OCI-LY1 (cell line): ENCODE results near the gene COP1.

Source experiments
- H2AFZ ChIP-seq: fragments of 200-600 bp; sonication (generic), shearing (Covaris generic); 2 replicates; pipeline ENCODE4 v1.6.0; 2014; ENCODE audit warnings: antibody characterized with exemption, mild to moderate bottlenecking, low read length
- H3F3A ChIP-seq: fragments of 200-600 bp; sonication (generic), shearing (Covaris generic); 2 replicates; pipeline ENCODE4 v1.6.0; 2014; ENCODE audit warnings: mild to moderate bottlenecking, antibody characterized with exemption, low read length, moderate library complexity; ENCODE audit not compliant: insufficient read depth
- H3K27ac ChIP-seq: fragments of 200-600 bp; sonication (generic); 2 replicates; pipeline ENCODE4 v1.5.1; 2014; ENCODE audit warnings: low read length, mixed run types, mild to moderate bottlenecking, low read depth; ENCODE audit not compliant: poor library complexity, severe bottlenecking
- H3K27me3 ChIP-seq: fragments of 200-600 bp; sonication (generic); 2 replicates; pipeline ENCODE4 v1.6.0; 2014; ENCODE audit warnings: antibody characterized with exemption, mild to moderate bottlenecking, low read length, moderate library complexity; ENCODE audit not compliant: insufficient read depth
- H3K36me3 ChIP-seq: fragments of 200-600 bp; sonication (generic); 2 replicates; pipeline ENCODE4 v1.6.1; 2014; ENCODE audit warnings: mild to moderate bottlenecking, antibody characterized with exemption, low read length, moderate library complexity, mixed read lengths; ENCODE audit not compliant: insufficient read depth
- H3K4me1 ChIP-seq: fragments of 200-600 bp; sonication (generic); 2 replicates; pipeline ENCODE4 v1.5.1; 2014; ENCODE audit warnings: mild to moderate bottlenecking, low read length, moderate library complexity; ENCODE audit not compliant: insufficient read depth, severe bottlenecking
- H3K4me2 ChIP-seq: fragments of 200-600 bp; sonication (generic), shearing (Covaris generic); 2 replicates; pipeline ENCODE4 v1.6.1; 2014; ENCODE audit warnings: low read length
- H3K4me3 ChIP-seq: fragments of 200-600 bp; sonication (generic); 2 replicates; pipeline ENCODE4 v1.5.1; 2014; ENCODE audit warnings: low read length, low read depth, mild to moderate bottlenecking, mixed read lengths; ENCODE audit not compliant: poor library complexity, severe bottlenecking
- H3K79me2 ChIP-seq: fragments of 200-600 bp; shearing (Covaris generic); 2 replicates; pipeline ENCODE4 v1.6.1; 2016; ENCODE audit warnings: mixed run types, low read length, mixed read lengths; ENCODE audit not compliant: insufficient read depth
- H3K9ac ChIP-seq: fragments of 200-600 bp; sonication (generic), shearing (Covaris generic); 2 replicates; pipeline ENCODE4 v1.6.1; 2014; ENCODE audit warnings: mild to moderate bottlenecking, low read length, mixed read lengths
- H3K9me2 ChIP-seq: fragments of 200-600 bp; sonication (generic), shearing (Covaris generic); 2 replicates; pipeline ENCODE4 v1.6.1; 2014; ENCODE audit warnings: low read depth, mild to moderate bottlenecking, low read length, mixed read lengths
- H3K9me3 ChIP-seq: fragments of 200-600 bp; shearing (Covaris generic); 2 replicates; pipeline ENCODE4 v1.6.1; 2014; ENCODE audit warnings: low read length, mixed read lengths
- H4K20me1 ChIP-seq: fragments of 200-600 bp; sonication (generic), shearing (Covaris generic); 2 replicates; pipeline ENCODE4 v1.6.0; 2016; ENCODE audit warnings: mild to moderate bottlenecking, low read length; ENCODE audit not compliant: insufficient read depth
- CTCF ChIP-seq: fragments of 200-600 bp; sonication (generic), shearing (Covaris generic); IDR thresholded peaks from 2 replicates; pipeline ENCODE4 v1.5.1; 2017; ENCODE audit warnings: mild to moderate bottlenecking, antibody characterized with exemption, low read length, moderate library complexity, mixed read lengths
- EZH2 ChIP-seq: fragments of 200-600 bp; sonication (generic), shearing (Covaris generic); IDR thresholded peaks from 2 replicates; pipeline ENCODE4 v1.8.0; 2017; ENCODE audit warnings: borderline replicate concordance, mixed run types, mild to moderate bottlenecking, antibody characterized with exemption, low read length, moderate library complexity, mixed read lengths

Gene COP1

GRCh38 chr1:176055398-176055797 lies 151.7 kb downstream of the COP1 start:
- TF ChIP-seq CTCF (no peak), EZH2 (no peak)

GRCh38 chr1:176051902-176052518 lies 155.1 kb downstream of the COP1 start:
- no peaks in the 10 kb centered on the region for H4K20me1 ChIP-seq
- H3K27ac ChIP-seq = no peak overlapping the region
- H3K36me3 ChIP-seq = no peaks in the 10 kb centered on the region
- H3F3A ChIP-seq = no peaks in the 10 kb centered on the region
- TF ChIP-seq CTCF = no peak
- TF ChIP-seq EZH2 = no peak
- H3K79me2 ChIP-seq = no peaks in the 10 kb centered on the region
- H3K4me1 ChIP-seq = no peaks in the 10 kb centered on the region
- H3K9ac ChIP-seq = no peak overlapping the region
- H3K4me2 ChIP-seq = no peak overlapping the region
- H2AFZ ChIP-seq = no peak overlapping the region
- H3K9me3 ChIP-seq = no peaks in the 10 kb centered on the region
- H3K27me3 ChIP-seq = no peaks in the 10 kb centered on the region
- H3K9me2 ChIP-seq = no peaks in the 10 kb centered on the region
- H3K4me3 ChIP-seq = no peak overlapping the region

More at GRCh38 chr1:176055398-176055797, 151.7 kb downstream of the COP1 start:
- no peaks in the 10 kb centered on the region for H3K27me3 ChIP-seq
- no peaks in the 10 kb centered on the region for H3K9me3 ChIP-seq
- no peaks in the 10 kb centered on the region for H3F3A ChIP-seq
- H3K9me2 ChIP-seq = no peaks in the 10 kb centered on the region
- no peaks in the 10 kb centered on the region for H3K79me2 ChIP-seq
- no peak overlapping the region for H3K4me3 ChIP-seq
- H3K36me3 ChIP-seq = no peaks in the 10 kb centered on the region
- H4K20me1 ChIP-seq = no peaks in the 10 kb centered on the region
- H2AFZ ChIP-seq = no peak overlapping the region
- no peak overlapping the region for H3K4me2 ChIP-seq
- H3K27ac ChIP-seq = no peak overlapping the region
- H3K9ac ChIP-seq = no peak overlapping the region
- H3K4me1 ChIP-seq = no peaks in the 10 kb centered on the region

DNA sequence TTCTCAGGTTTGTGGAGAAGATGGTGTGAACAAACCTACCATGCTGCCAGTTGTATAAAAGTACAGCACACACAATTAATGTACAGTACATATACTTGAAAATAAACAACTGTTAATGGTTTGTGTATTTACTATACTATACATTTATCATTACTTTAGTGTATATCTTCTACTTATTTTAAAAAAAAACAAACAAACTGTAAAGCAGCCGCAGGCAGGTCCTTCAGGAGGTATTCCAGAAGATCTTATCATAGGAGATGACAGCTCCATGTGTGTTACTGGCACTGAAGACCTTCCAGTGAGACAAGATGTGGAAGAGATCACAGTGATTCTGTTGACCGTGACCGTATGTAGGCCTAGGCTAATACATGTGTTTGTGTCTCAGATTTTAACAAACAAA lies 155.7 kb downstream of the COP1 start:
- H3K9ac ChIP-seq = no peak overlapping the region
- H3K79me2 ChIP-seq = no peaks in the 10 kb centered on the region
- H3K9me2 ChIP-seq = no peaks in the 10 kb centered on the region
- TF ChIP-seq CTCF = no peak
- no peak for TF ChIP-seq EZH2
- no peak overlapping the region for H3K27ac ChIP-seq
- H3K4me2 ChIP-seq = no peak overlapping the region
- no peaks in the 10 kb centered on the region for H3F3A ChIP-seq
- no peak overlapping the region for H3K4me3 ChIP-seq
- H3K9me3 ChIP-seq = no peaks in the 10 kb centered on the region
- no peaks in the 10 kb centered on the region for H3K4me1 ChIP-seq
- no peak overlapping the region for H2AFZ ChIP-seq
- H4K20me1 ChIP-seq = no peaks in the 10 kb centered on the region
- no peaks in the 10 kb centered on the region; the same call in 1 of the 2 replicates for H3K36me3 ChIP-seq
- H3K27me3 ChIP-seq = no peaks in the 10 kb centered on the region
